ENCODE data around the gene ZNF564.

GRCh38 chr19:12567951-12568350 is 16.7 kb upstream of the ZNF564 start:
- TF ChIP-seq CTCF (IDR thresholded peaks at IDR 0.05) (no peak), POLR2A (IDR thresholded peaks at IDR 0.05) (no peak)
